GM19397 (cell line): ENCODE results near the gene PLEKHA5.
"Not testable (repeated sequence)": the region's sequence is repeated elsewhere in the genome, so short reads cannot be mapped to it uniquely, and the experiment has no call there.

Experiments used
- ATAC-seq: cut with Tn5 transposase; IDR thresholded peaks from one replicate; pipeline ENCODE4 v1.9.1; 2021; ENCODE audit warnings: mild to moderate bottlenecking, moderate library complexity; ENCODE audit not compliant: unreplicated experiment

The PLEKHA5 gene

GRCh38 chr12:19166387-19166786 is 36.9 kb downstream of the PLEKHA5 start:
- no peak for ATAC-seq

GRCh38 chr12:19166956-19167355 is 37.4 kb downstream of the PLEKHA5 start:
- ATAC-seq = no peak

- ATAC-seq = no peak
These were observed 38.2 kb downstream of the PLEKHA5 start for GRCh38 chr12:19167708-19168107.

GRCh38 chr12:19168644-19169043 is 39.1 kb downstream of the PLEKHA5 start:
- no peak for ATAC-seq

- no peak for ATAC-seq
These were observed 39.7 kb downstream of the PLEKHA5 start for GRCh38 chr12:19169222-19169621.

GRCh38 chr12:19170286-19170685 is 40.8 kb downstream of the PLEKHA5 start:
- not testable (repeated sequence) for ATAC-seq

GRCh38 chr12:19171731-19172130 is 42.2 kb downstream of the PLEKHA5 start:
- no peak for ATAC-seq

GRCh38 chr12:19177754-19178153 is 48.2 kb downstream of the PLEKHA5 start:
- ATAC-seq = no peak

- ATAC-seq = no peak
These were observed 50.5 kb downstream of the PLEKHA5 start for GRCh38 chr12:19179986-19180385.

GRCh38 chr12:19181666-19182426 is 52.3 kb downstream of the PLEKHA5 start:
- ATAC-seq = no peak

GRCh38 chr12:19183121-19183838 is 53.7 kb downstream of the PLEKHA5 start:
- no peak for ATAC-seq

GRCh38 chr12:19185262-19185929 is 55.9 kb downstream of the PLEKHA5 start:
- ATAC-seq = no peak

GRCh38 chr12:19186722-19187661 is 57.5 kb downstream of the PLEKHA5 start:
- ATAC-seq = no peak

GRCh38 chr12:19189522-19189921 is 60.0 kb downstream of the PLEKHA5 start:
- ATAC-seq = no peak

GRCh38 chr12:19190292-19191031 is 60.9 kb downstream of the PLEKHA5 start:
- ATAC-seq = no peak

- ATAC-seq = no peak
These were observed 61.6 kb downstream of the PLEKHA5 start for GRCh38 chr12:19191089-19191488.

- ATAC-seq = no peak
These were observed 62.0 kb downstream of the PLEKHA5 start for GRCh38 chr12:19191563-19191962.

GRCh38 chr12:19192710-19193109 is 63.2 kb downstream of the PLEKHA5 start:
- no peak for ATAC-seq

GRCh38 chr12:19194963-19195362 is 65.4 kb downstream of the PLEKHA5 start:
- ATAC-seq = no peak
